Iris pigment epithelial cell (primary cell): ENCODE data around the gene ZCCHC24.

Experiments
- DNase-seq: peaks from one replicate; pipeline ENCODE4 v3.0.0-alpha.2; 2011; ENCODE audit warnings: low read depth

Gene ZCCHC24

GRCh38 chr10:79397575-79398303 lies 47.7 kb downstream of the ZCCHC24 start:
- DNase-seq = no peak

- no peak for DNase-seq
Measured at GRCh38 chr10:79397051-79397450, 48.4 kb downstream of the ZCCHC24 start.

GRCh38 chr10:79396520-79396919 lies 48.9 kb downstream of the ZCCHC24 start:
- no peak for DNase-seq

- no peak for DNase-seq
Measured at GRCh38 chr10:79394664-79395063, 50.8 kb downstream of the ZCCHC24 start.

- DNase-seq = no peak
Measured at GRCh38 chr10:79393924-79394610, 51.4 kb downstream of the ZCCHC24 start.

- no peak for DNase-seq
Measured at GRCh38 chr10:79393221-79393923, 52.1 kb downstream of the ZCCHC24 start.

- DNase-seq = no peak
Measured at GRCh38 chr10:79392506-79393176, 52.8 kb downstream of the ZCCHC24 start.

GRCh38 chr10:79392020-79392398 lies 53.4 kb downstream of the ZCCHC24 start:
- no peak for DNase-seq

- no peak for DNase-seq
Measured at GRCh38 chr10:79391231-79392019, 54.0 kb downstream of the ZCCHC24 start.

- no peak for DNase-seq
Measured at GRCh38 chr10:79390551-79391229, 54.7 kb downstream of the ZCCHC24 start.

GRCh38 chr10:79390057-79390456 lies 55.4 kb downstream of the ZCCHC24 start:
- no peak for DNase-seq

- DNase-seq = no peak
Measured at GRCh38 chr10:79387974-79388850, 57.2 kb downstream of the ZCCHC24 start.

GRCh38 chr10:79387466-79387973 lies 57.9 kb downstream of the ZCCHC24 start:
- no peak for DNase-seq

GRCh38 chr10:79386637-79387465 lies 58.6 kb downstream of the ZCCHC24 start:
- DNase-seq = no peak

GRCh38 chr10:79385804-79386531 lies 59.5 kb downstream of the ZCCHC24 start:
- DNase-seq = no peak

GRCh38 chr10:79385392-79385795 lies 60.0 kb downstream of the ZCCHC24 start:
- DNase-seq = no peak

GRCh38 chr10:79384773-79385391 lies 60.5 kb downstream of the ZCCHC24 start:
- no peak for DNase-seq
